HG03103 (cell line): ENCODE data around the gene PCYT2.
"Not testable (repeated sequence)": the region's sequence is repeated elsewhere in the genome, so short reads cannot be mapped to it uniquely, and the experiment has no call there.

Source experiments
- ATAC-seq: cut with Tn5 transposase; IDR thresholded peaks from one replicate; pipeline ENCODE4 v1.9.1; 2021; ENCODE audit warnings: low read depth; ENCODE audit not compliant: unreplicated experiment

The PCYT2 gene

GRCh38 chr17:81911277-81911961 is at the start of gene PCYT2:
PCYT2 (minus strand) TSS chr17:81911399; CDS start chr17:81911355, 44 bp downstream.
- peak; percentile 83 for ATAC-seq

GRCh38 chr17:81960130-81960958 is 49.1 kb upstream of the PCYT2 start:
- ATAC-seq: no peak

GRCh38 chr17:81959362-81960129 is 48.3 kb upstream of the PCYT2 start:
- no peak for ATAC-seq

- ATAC-seq: no peak
Measured at GRCh38 chr17:81958633-81959342, 47.6 kb upstream of the PCYT2 start.

GRCh38 chr17:81957691-81958432 is 46.7 kb upstream of the PCYT2 start:
- no peak for ATAC-seq

- ATAC-seq: no peak
Measured at GRCh38 chr17:81956607-81957589, 45.7 kb upstream of the PCYT2 start.

GRCh38 chr17:81955756-81956544 is 44.8 kb upstream of the PCYT2 start:
- ATAC-seq: no peak

GRCh38 chr17:81955058-81955681 is 44.0 kb upstream of the PCYT2 start:
- ATAC-seq: no peak

GRCh38 chr17:81954131-81955057 is 43.2 kb upstream of the PCYT2 start:
- ATAC-seq: no peak

- not testable (repeated sequence) for ATAC-seq
Measured at GRCh38 chr17:81953443-81953842, 42.2 kb upstream of the PCYT2 start.

GRCh38 chr17:81952792-81953228 is 41.6 kb upstream of the PCYT2 start:
- no peak for ATAC-seq

GRCh38 chr17:81951785-81952684 is 40.8 kb upstream of the PCYT2 start:
- no peak for ATAC-seq

GRCh38 chr17:81950501-81950900 is 39.3 kb upstream of the PCYT2 start:
- ATAC-seq: no peak

GRCh38 chr17:81948635-81949378 is 37.6 kb upstream of the PCYT2 start:
- no peak for ATAC-seq

- ATAC-seq: no peak
Measured at GRCh38 chr17:81947189-81947588, 36.0 kb upstream of the PCYT2 start, which contains the start of gene MYADML2. MYADML2 (minus strand) TSS chr17:81947233; CDS start chr17:81941741, 5,492 bp downstream.
